H1 (cell line): Measurements from ENCODE around the gene GEMIN2. TPM values are rescaled to one million over a fixed set of nuclear protein-coding genes. Genes with fewer than 3 reads are reported as not detected.
A peak's percentile ranks its signal among the peaks of the same experiment; 100 is the strongest.

Experiments
- CTCF ChIA-PET: fragments of 300-600 bp; sonication (Branson Sonifier 250); formaldehyde crosslinking; loops from one replicate; lab custom pipeline; 2021; ENCODE audit not compliant: partially characterized antibody; lab: Charles Lee
- POLR2A ChIA-PET: fragments of 300-600 bp; sonication (Branson Sonifier 250); formaldehyde crosslinking; loops from one replicate; lab custom pipeline; 2021; ENCODE audit warnings: inconsistent platforms; ENCODE audit not compliant: partially characterized antibody; lab: Charles Lee
- DNase-seq, 2 experiments: peaks; one replicate each; pipeline versions ENCODE4 v3.0.0 to v3.0.0-alpha.2; 2010 to 2022; ENCODE audit warnings: low spot score in 2 of 2, low read depth in 1 of 2, mixed read lengths in 1 of 2
- FAIRE-seq: peaks from 2 replicates; lab custom pipeline; 2011; peaks lifted over from hg19 to GRCh38; lab: Jason Lieb, UNC
- H2AFZ ChIP-seq: 2 replicates; pipeline ENCODE4 v1.8.1; 2012; ENCODE audit warnings: low read length, inconsistent platforms
- H2AK5ac ChIP-seq: 2 replicates; pipeline ENCODE4 v1.6.1; 2013; ENCODE audit warnings: low read depth, low read length
- H2BK120ac ChIP-seq: replicated peaks from 2 replicates; pipeline ENCODE3; 2013; ENCODE audit warnings: low read depth, low read length, inconsistent platforms
- H2BK12ac ChIP-seq: 2 replicates; pipeline ENCODE4 v1.6.1; 2013; ENCODE audit warnings: low read depth, low read length
- H2BK15ac ChIP-seq: 2 replicates; pipeline ENCODE4 v1.6.1; 2013; ENCODE audit warnings: low read length
- H2BK20ac ChIP-seq: 2 replicates; pipeline ENCODE4 v1.6.1; 2013; ENCODE audit warnings: low read length
- H2BK5ac ChIP-seq: 2 replicates; pipeline ENCODE4 v1.6.1; 2013; ENCODE audit warnings: low read depth, low read length
- H3K14ac ChIP-seq: 2 replicates; pipeline ENCODE4 v1.6.1; 2013; ENCODE audit warnings: inconsistent platforms; ENCODE audit not compliant: insufficient read length
- H3K18ac ChIP-seq: 2 replicates; pipeline ENCODE4 v1.6.1; 2013; ENCODE audit warnings: low read length; ENCODE audit errors: extremely low read depth
- H3K23ac ChIP-seq: 2 replicates; pipeline ENCODE4 v1.6.1; 2013; ENCODE audit warnings: inconsistent platforms; ENCODE audit not compliant: insufficient read length
- H3K23me2 ChIP-seq: 2 replicates; pipeline ENCODE4 v1.6.1; 2013; ENCODE audit warnings: low read depth, low read length
- H3K27ac ChIP-seq: 2 replicates; pipeline ENCODE4 v1.6.1; 2011; ENCODE audit warnings: low read depth, low read length, inconsistent platforms
- H3K27me3 ChIP-seq, 4 experiments: replicated peaks in 1 of 4; 1 replicate in 1 of 4; 2 replicates in 3 of 4; pipeline versions ENCODE4 v1.6.1 to v1.8.1; 2011 to 2013; ENCODE audit warnings: low read length in 3 of 4, mild to moderate bottlenecking in 3 of 4, inconsistent platforms in 2 of 4, mixed read lengths in 2 of 4, moderate library complexity in 1 of 4; ENCODE audit not compliant: control insufficient read depth in 3 of 4, insufficient read depth in 3 of 4; ENCODE audit errors: extremely low read depth in 1 of 4
- H3K36me3 ChIP-seq, 4 experiments: 2 replicates each; pipeline versions ENCODE4 v1.6.1 to v1.8.1; 2011 to 2013; ENCODE audit warnings: mild to moderate bottlenecking in 4 of 4, low read length in 3 of 4, moderate library complexity in 2 of 4, control low read depth in 1 of 4, inconsistent platforms in 1 of 4; ENCODE audit not compliant: insufficient read depth in 4 of 4, control insufficient read depth in 2 of 4
- H3K4ac ChIP-seq: replicated peaks from 2 replicates; pipeline ENCODE3; 2013; ENCODE audit warnings: low read length, low read depth, mixed read lengths, inconsistent platforms; ENCODE audit not compliant: insufficient read length
- H3K4me1 ChIP-seq, 4 experiments: replicated peaks in 1 of 4; 1 replicate in 1 of 4; 2 replicates in 3 of 4; pipeline versions ENCODE4 v1.6.1 to v1.8.1; 2011 to 2013; ENCODE audit warnings: low read length in 3 of 4, inconsistent platforms in 2 of 4, mixed read lengths in 1 of 4; ENCODE audit not compliant: insufficient read depth in 4 of 4, control insufficient read depth in 3 of 4
- H3K4me2 ChIP-seq, 2 experiments: 2 replicates each; pipeline versions ENCODE4 v1.6.1 to v1.8.1; 2011 to 2013; ENCODE audit warnings: low read depth in 2 of 2, low read length in 2 of 2, control low read depth in 1 of 2, inconsistent platforms in 1 of 2, mild to moderate bottlenecking in 1 of 2; ENCODE audit not compliant: insufficient read depth in 1 of 2
- H3K4me3 ChIP-seq, 4 experiments: fragments of 200-600, 300-600 bp in 1 of 4; sonication (generic), shearing (Covaris generic), sonication (Bioruptor Twin) in 1 of 4; 2 replicates each; pipeline versions ENCODE4 v1.5.1 to v1.8.1; 2011 to 2016; ENCODE audit warnings: low read length in 4 of 4, low read depth in 3 of 4, control low read depth in 2 of 4, inconsistent platforms in 2 of 4, mild to moderate bottlenecking in 2 of 4, mixed read lengths in 1 of 4, moderate library complexity in 1 of 4; ENCODE audit not compliant: insufficient read depth in 2 of 4; ENCODE audit errors: extremely low read depth in 1 of 4
- H3K56ac ChIP-seq: replicated peaks from 2 replicates; pipeline ENCODE3; 2013; ENCODE audit warnings: low read depth, mild to moderate bottlenecking, mixed read lengths, low read length, inconsistent platforms; ENCODE audit not compliant: insufficient read length
- H3K79me1 ChIP-seq: 2 replicates; pipeline ENCODE4 v1.6.1; 2013; ENCODE audit warnings: low read depth, low read length, control low read depth
- H3K79me2 ChIP-seq, 2 experiments: 2 replicates each; pipeline versions ENCODE4 v1.6.1 to v1.8.1; 2012 to 2013; ENCODE audit warnings: low read length in 2 of 2, mild to moderate bottlenecking in 2 of 2, inconsistent platforms in 1 of 2; ENCODE audit not compliant: insufficient read depth in 2 of 2, control insufficient read depth in 1 of 2
- H3K9ac ChIP-seq, 4 experiments: replicated peaks in 1 of 4; 1 replicate in 1 of 4; 2 replicates in 3 of 4; pipeline versions ENCODE4 v1.6.1 to v1.8.1; 2011 to 2013; ENCODE audit warnings: low read depth in 3 of 4, low read length in 3 of 4, control low read depth in 2 of 4, mild to moderate bottlenecking in 2 of 4, moderate library complexity in 2 of 4, inconsistent platforms in 1 of 4; ENCODE audit errors: extremely low read depth in 1 of 4
- H3K9me3 ChIP-seq, 2 experiments: 2 replicates each; pipeline versions ENCODE4 v1.6.1 to v1.8.1; 2012 to 2013; ENCODE audit warnings: mild to moderate bottlenecking in 2 of 2, moderate library complexity in 2 of 2, control low read depth in 1 of 2, inconsistent platforms in 1 of 2, low read depth in 1 of 2, low read length in 1 of 2, mixed read lengths in 1 of 2; ENCODE audit not compliant: insufficient read depth in 2 of 2
- H4K20me1 ChIP-seq, 2 experiments: replicated peaks in 1 of 2; 2 replicates each; pipeline versions ENCODE3 to v1.8.1; 2011 to 2013; ENCODE audit warnings: inconsistent platforms in 2 of 2, low read length in 2 of 2, mild to moderate bottlenecking in 1 of 2; ENCODE audit not compliant: insufficient read depth in 2 of 2, control insufficient read depth in 1 of 2
- H4K5ac ChIP-seq: 2 replicates; pipeline ENCODE4 v1.6.1; 2013; ENCODE audit warnings: low read length, low read depth, mixed read lengths, inconsistent platforms; ENCODE audit not compliant: insufficient read length
- H4K8ac ChIP-seq: 2 replicates; pipeline ENCODE4 v1.8.0; 2013; ENCODE audit warnings: mild to moderate bottlenecking, moderate library complexity, low read length, inconsistent platforms; ENCODE audit not compliant: insufficient read depth; ENCODE audit errors: extremely low read depth
- H4K91ac ChIP-seq: replicated peaks from 2 replicates; pipeline ENCODE3; 2013; ENCODE audit warnings: low read length, mixed read lengths, inconsistent platforms; ENCODE audit not compliant: insufficient read length
- ATF2 ChIP-seq: IDR thresholded peaks from 2 replicates; pipeline ENCODE4 v1.6.1; 2012; ENCODE audit warnings: low read length, inconsistent platforms
- CHD2 ChIP-seq: IDR thresholded peaks from 2 replicates; pipeline ENCODE4 v1.6.1; 2012; ENCODE audit warnings: low read length, improper control_type of control experiment
- GABPA ChIP-seq: IDR thresholded peaks from 2 replicates; pipeline ENCODE4 v1.6.1; 2011; ENCODE audit warnings: mild to moderate bottlenecking, low read length, moderate library complexity, borderline replicate concordance; ENCODE audit not compliant: insufficient read depth
- GTF2F1 ChIP-seq: IDR thresholded peaks from 2 replicates; pipeline ENCODE4 v1.6.1; 2012; ENCODE audit warnings: low read depth, low read length, improper control_type of control experiment, borderline replicate concordance
- KDM4A ChIP-seq: IDR thresholded peaks from one replicate; pipeline ENCODE4 v1.7.1; 2012; ENCODE audit warnings: low read depth, mild to moderate bottlenecking, moderate library complexity, low read length, inconsistent platforms; ENCODE audit not compliant: severe bottlenecking
- PHF8 ChIP-seq: fragments of 200-600 bp; sonication (generic); conservative IDR thresholded peaks from 2 replicates; pipeline ENCODE4 v1.7.1; 2012; ENCODE audit warnings: low read depth, mild to moderate bottlenecking, inconsistent platforms, low read length, moderate library complexity
- RXRA ChIP-seq: IDR thresholded peaks from 2 replicates; pipeline ENCODE4 v1.6.1; 2011; ENCODE audit warnings: low read depth, mild to moderate bottlenecking, low read length, moderate library complexity; ENCODE audit not compliant: insufficient read depth
- SRF ChIP-seq: IDR thresholded peaks from 2 replicates; pipeline ENCODE4 v1.6.1; 2011; ENCODE audit warnings: mild to moderate bottlenecking, low read depth, low read length, moderate library complexity
- ZNF274 ChIP-seq: IDR thresholded peaks from 2 replicates; pipeline ENCODE4 v1.7.0; 2012; ENCODE audit warnings: low read length, borderline replicate concordance; ENCODE audit errors: extremely low read depth
- WGBS, 2 experiments: shearing (Covaris generic) in 1 of 2; methylation state at CpG; one replicate each; pipeline versions ENCODE4 v1.1.6 to v1.1.7; 2013 to 2015; ENCODE audit warnings: low lambda C conversion rate in 2 of 2, mixed read lengths in 2 of 2, inconsistent platforms in 1 of 2, low coverage in 1 of 2, missing lambda C conversion rate in 1 of 2; ENCODE audit not compliant: insufficient replicate concordance in 2 of 2, insufficient coverage in 1 of 2, insufficient read length in 1 of 2; ENCODE audit errors: extremely low coverage in 1 of 2, missing lambda C conversion rate in 1 of 2; 5-methylcytosine and 5-hydroxymethylcytosine counted together
- polyA plus RNA-seq, 7 experiments: library from polyadenylated mRNA; depleted of rRNA in 3 of 7; stranded (reverse) in 5 of 7; unstranded in 2 of 7; fragments of >200 nt in 5 of 7; fragments of 200-250 nt in 2 of 7; gene quantifications; 1 replicate in 5 of 7; 2 replicates in 1 of 7; 4 replicates in 1 of 7; pipeline versions ENCODE4 v1.2.1 to v1.2.3, GENCODE V29; 2011 to 2013; ENCODE audit warnings: missing spikeins in 2 of 7, mixed read lengths in 2 of 7
- total RNA-seq: library from RNA; stranded (reverse); fragmentation: NEBNext Ultra II Directional; extraction: Animal tissue kit (Norgen Biotek cat#: 25700); gene quantifications from 2 replicates; pipeline ENCODE4 v1.2.1, GENCODE V29; 2021

GEMIN2 gene
- total and polyA plus RNA-seq, 2 of the 8 experiments (the other 6 are each of a cell fraction or from before 2014, with no cell fraction given), result 29.1 to 30.8 TPM

- Histone ChIP-seq H3K4me1 (peaks cover 3 to 6% (median 5%) of the 10 kb centered on the region in 4 experiments; a peak in 6 of 7 replicates), H3K79me2 (peaks cover 8 to 45% of the 10 kb centered on the region in 2 experiments), H2BK5ac (peak overlapping the region; percentile 99), H3K23ac (no peak overlapping the region), H3K9me3 (no peaks in the 10 kb centered on the region), H3K4me3 (peak overlapping the region; percentile 88 to 97 (median 94)), H3K14ac (no peak overlapping the region), H2BK20ac (no peak overlapping the region), H3K9ac (peak overlapping the region; percentile 95 to 99 (median 99)), H4K91ac (peak overlapping the region; percentile 78), H3K27ac (peak overlapping the region; percentile 95), H4K5ac (peak overlapping the region; percentile 97), H3K4ac (no peak overlapping the region), H4K8ac (peak overlapping the region; percentile 99; the same call in 1 of the 2 replicates), H3K36me3 (peaks cover 25 to 49% (median 41%) of the 10 kb centered on the region in 4 experiments), H4K20me1 (peaks cover 2 to 4% of the 10 kb centered on the region in 2 experiments), H3K56ac (peak overlapping the region; percentile 80), H2AK5ac (peak overlapping the region; percentile 87; the same call in 1 of the 2 replicates), H2BK120ac (no peak overlapping the region), H2BK12ac (peak overlapping the region; percentile 85; the same call in 1 of the 2 replicates), H3K18ac (peak overlapping the region; percentile 99), H3K27me3 (no peaks in the 10 kb centered on the region), H2AFZ (no peak overlapping the region), H3K4me2 (peak overlapping the region; percentile 69 to 79), H2BK15ac (no peak overlapping the region), H3K79me1 (no peaks in the 10 kb centered on the region; the same call in 1 of the 2 replicates), H3K23me2 (peaks cover 2% of the 10 kb centered on the region; the same call in 1 of the 2 replicates)
- POLR2A ChIA-PET, result interaction anchor here (0.6 to 6.6 kb wide), 26 partner anchors 9 to 192 kb away, joined by 3 to 219 read pairs (median 4); partner anchors contain the start of gene SEC23A
- no peak for DNase-seq
- FAIRE-seq, result no peak
- CTCF ChIA-PET, result interaction anchor here (0.6 kb wide), 1 partner anchor 69 kb away, joined by 4 read pairs; no protein-coding TSS in a partner anchor
- 2% methylated on average over 22 of the region's 36 CpGs; no CpG with 5 or more reads in 1 of the 2 experiments for WGBS, 2 experiments
- no peak for TF ChIP-seq SRF
- no peak for TF ChIP-seq GABPA
- TF ChIP-seq ZNF274, result no peak
- TF ChIP-seq RXRA, result no peak
- TF ChIP-seq CHD2, result no peak
- no peak for TF ChIP-seq GTF2F1
- no peak for TF ChIP-seq ATF2
- TF ChIP-seq KDM4A, result no peak
- TF ChIP-seq PHF8, result peak; percentile 34; the same call in 1 of the 2 replicates
Observed at GRCh38 chr14:39175445-39176262, 61.5 kb downstream of the GEMIN2 start.
